K562 (cell line): ENCODE measurements around the gene SNX17. TPM values are rescaled to one million over a fixed set of nuclear protein-coding genes. Genes with fewer than 3 reads are reported as not detected.

Experiments
- ELF1 ChIP-seq: fragments of 200-800 bp; sonication (Bioruptor generic); IDR thresholded peaks from 2 replicates; pipeline ENCODE4 v1.6.1; 2016; ENCODE audit warnings: missing genetic modification characterization, missing compliant biosample characterization
- NBN ChIP-seq: fragments of 450-650 bp; IDR thresholded peaks from 2 replicates; pipeline ENCODE4 v1.6.1; 2016; ENCODE audit warnings: low read depth, mild to moderate bottlenecking
- NR2C2 ChIP-seq, 2 experiments: fragments of 200-800 bp in 1 of 2; sonication (Bioruptor generic) in 1 of 2; sonication (generic) in 1 of 2; formaldehyde crosslinking in 1 of 2; IDR thresholded peaks; 2 replicates each; pipeline versions ENCODE4 v1.6.1 to v1.8.0; 2016 to 2022; ENCODE audit warnings: mild to moderate bottlenecking in 1 of 2, missing compliant biosample characterization in 1 of 2, missing genetic modification characterization in 1 of 2, missing genetic modification reagents in 1 of 2
- TCF3 ChIP-seq: sonication (generic); formaldehyde crosslinking; IDR thresholded peaks from 2 replicates; pipeline ENCODE4 v1.4.0; 2020; ENCODE audit warnings: mild to moderate bottlenecking, missing genetic modification reagents
- USF1 ChIP-seq: sonication (generic); formaldehyde crosslinking; IDR thresholded peaks from 2 replicates; pipeline ENCODE4 v1.9.0; 2022; ENCODE audit warnings: mild to moderate bottlenecking, missing genetic modification reagents
- VEZF1 ChIP-seq: fragments of 200-800 bp; sonication (Bioruptor generic); IDR thresholded peaks from 2 replicates; pipeline ENCODE4 v1.6.1; 2017; ENCODE audit warnings: missing genetic modification characterization, missing compliant biosample characterization
- XRCC4 ChIP-seq: IDR thresholded peaks from one replicate; pipeline ENCODE4 v1.6.1; 2011; ENCODE audit not compliant: insufficient read depth, insufficient read length; ENCODE audit errors: extremely low read depth
- ZFX ChIP-seq: sonication (generic); formaldehyde crosslinking; IDR thresholded peaks from 2 replicates; pipeline ENCODE4 v1.8.0; 2022; ENCODE audit warnings: mild to moderate bottlenecking, missing genetic modification reagents, moderate library complexity
- ZNF436 ChIP-seq: fragments of 250-450, 450-650 bp; sonication (Bioruptor Pico); formaldehyde crosslinking; IDR thresholded peaks from 2 replicates; pipeline ENCODE4 v1.7.0; 2020; ENCODE audit warnings: mild to moderate bottlenecking
- polyA plus RNA-seq, 8 experiments: library from polyadenylated mRNA; depleted of rRNA in 4 of 8; stranded (reverse) in 5 of 8; unstranded in 3 of 8; fragments of >200 nt; fragmentation: Nextera tagmentation in 2 of 8; fragmentation: Illumina TruSeq in 1 of 8; extraction: Ambion mirVana in 2 of 8; extraction: Trizol in 1 of 8; gene quantifications; 2 replicates each; pipeline versions ENCODE4 v1.2.1 to v1.2.3, GENCODE V29; 2011 to 2014; ENCODE audit warnings: inconsistent platforms in 1 of 8, missing spikeins in 1 of 8
- total RNA-seq, 7 experiments: library from RNA; depleted of rRNA in 6 of 7; stranded (reverse); fragments of >200 nt in 6 of 7; fragmentation: Illumina TruSeq in 2 of 7; extraction: Trizol in 2 of 7; gene quantifications; 2 replicates each; pipeline versions ENCODE4 v1.2.1 to v1.2.3, GENCODE V29; 2011 to 2021; ENCODE audit warnings: low replicate concordance in 1 of 7
- TF ChIP-seq, protein P1 (sequence below): fragments of 450-650 bp; IDR thresholded peaks from 2 replicates; pipeline ENCODE4 v1.6.1; 2016; ENCODE audit warnings: mild to moderate bottlenecking, moderate library complexity
- TF ChIP-seq, protein P2 (sequence below): fragments of 250-450 bp; sonication (Bioruptor Pico); IDR thresholded peaks from 2 replicates; pipeline ENCODE4 v1.8.0; 2022; ENCODE audit warnings: moderate library complexity, mild to moderate bottlenecking, inconsistent platforms

The SNX17 gene
- total and polyA plus RNA-seq, 9 of the 15 experiments (the other 6 are each of a cell fraction or from before 2014, with no cell fraction given), result 3.0 to 75.7 (median 54.6) TPM

GRCh38 chr2:27356382-27357181 lies 13.8 kb upstream of the SNX17 start, which contains the start of gene GTF3C2 (continued):
- TF ChIP-seq, protein P1, sequence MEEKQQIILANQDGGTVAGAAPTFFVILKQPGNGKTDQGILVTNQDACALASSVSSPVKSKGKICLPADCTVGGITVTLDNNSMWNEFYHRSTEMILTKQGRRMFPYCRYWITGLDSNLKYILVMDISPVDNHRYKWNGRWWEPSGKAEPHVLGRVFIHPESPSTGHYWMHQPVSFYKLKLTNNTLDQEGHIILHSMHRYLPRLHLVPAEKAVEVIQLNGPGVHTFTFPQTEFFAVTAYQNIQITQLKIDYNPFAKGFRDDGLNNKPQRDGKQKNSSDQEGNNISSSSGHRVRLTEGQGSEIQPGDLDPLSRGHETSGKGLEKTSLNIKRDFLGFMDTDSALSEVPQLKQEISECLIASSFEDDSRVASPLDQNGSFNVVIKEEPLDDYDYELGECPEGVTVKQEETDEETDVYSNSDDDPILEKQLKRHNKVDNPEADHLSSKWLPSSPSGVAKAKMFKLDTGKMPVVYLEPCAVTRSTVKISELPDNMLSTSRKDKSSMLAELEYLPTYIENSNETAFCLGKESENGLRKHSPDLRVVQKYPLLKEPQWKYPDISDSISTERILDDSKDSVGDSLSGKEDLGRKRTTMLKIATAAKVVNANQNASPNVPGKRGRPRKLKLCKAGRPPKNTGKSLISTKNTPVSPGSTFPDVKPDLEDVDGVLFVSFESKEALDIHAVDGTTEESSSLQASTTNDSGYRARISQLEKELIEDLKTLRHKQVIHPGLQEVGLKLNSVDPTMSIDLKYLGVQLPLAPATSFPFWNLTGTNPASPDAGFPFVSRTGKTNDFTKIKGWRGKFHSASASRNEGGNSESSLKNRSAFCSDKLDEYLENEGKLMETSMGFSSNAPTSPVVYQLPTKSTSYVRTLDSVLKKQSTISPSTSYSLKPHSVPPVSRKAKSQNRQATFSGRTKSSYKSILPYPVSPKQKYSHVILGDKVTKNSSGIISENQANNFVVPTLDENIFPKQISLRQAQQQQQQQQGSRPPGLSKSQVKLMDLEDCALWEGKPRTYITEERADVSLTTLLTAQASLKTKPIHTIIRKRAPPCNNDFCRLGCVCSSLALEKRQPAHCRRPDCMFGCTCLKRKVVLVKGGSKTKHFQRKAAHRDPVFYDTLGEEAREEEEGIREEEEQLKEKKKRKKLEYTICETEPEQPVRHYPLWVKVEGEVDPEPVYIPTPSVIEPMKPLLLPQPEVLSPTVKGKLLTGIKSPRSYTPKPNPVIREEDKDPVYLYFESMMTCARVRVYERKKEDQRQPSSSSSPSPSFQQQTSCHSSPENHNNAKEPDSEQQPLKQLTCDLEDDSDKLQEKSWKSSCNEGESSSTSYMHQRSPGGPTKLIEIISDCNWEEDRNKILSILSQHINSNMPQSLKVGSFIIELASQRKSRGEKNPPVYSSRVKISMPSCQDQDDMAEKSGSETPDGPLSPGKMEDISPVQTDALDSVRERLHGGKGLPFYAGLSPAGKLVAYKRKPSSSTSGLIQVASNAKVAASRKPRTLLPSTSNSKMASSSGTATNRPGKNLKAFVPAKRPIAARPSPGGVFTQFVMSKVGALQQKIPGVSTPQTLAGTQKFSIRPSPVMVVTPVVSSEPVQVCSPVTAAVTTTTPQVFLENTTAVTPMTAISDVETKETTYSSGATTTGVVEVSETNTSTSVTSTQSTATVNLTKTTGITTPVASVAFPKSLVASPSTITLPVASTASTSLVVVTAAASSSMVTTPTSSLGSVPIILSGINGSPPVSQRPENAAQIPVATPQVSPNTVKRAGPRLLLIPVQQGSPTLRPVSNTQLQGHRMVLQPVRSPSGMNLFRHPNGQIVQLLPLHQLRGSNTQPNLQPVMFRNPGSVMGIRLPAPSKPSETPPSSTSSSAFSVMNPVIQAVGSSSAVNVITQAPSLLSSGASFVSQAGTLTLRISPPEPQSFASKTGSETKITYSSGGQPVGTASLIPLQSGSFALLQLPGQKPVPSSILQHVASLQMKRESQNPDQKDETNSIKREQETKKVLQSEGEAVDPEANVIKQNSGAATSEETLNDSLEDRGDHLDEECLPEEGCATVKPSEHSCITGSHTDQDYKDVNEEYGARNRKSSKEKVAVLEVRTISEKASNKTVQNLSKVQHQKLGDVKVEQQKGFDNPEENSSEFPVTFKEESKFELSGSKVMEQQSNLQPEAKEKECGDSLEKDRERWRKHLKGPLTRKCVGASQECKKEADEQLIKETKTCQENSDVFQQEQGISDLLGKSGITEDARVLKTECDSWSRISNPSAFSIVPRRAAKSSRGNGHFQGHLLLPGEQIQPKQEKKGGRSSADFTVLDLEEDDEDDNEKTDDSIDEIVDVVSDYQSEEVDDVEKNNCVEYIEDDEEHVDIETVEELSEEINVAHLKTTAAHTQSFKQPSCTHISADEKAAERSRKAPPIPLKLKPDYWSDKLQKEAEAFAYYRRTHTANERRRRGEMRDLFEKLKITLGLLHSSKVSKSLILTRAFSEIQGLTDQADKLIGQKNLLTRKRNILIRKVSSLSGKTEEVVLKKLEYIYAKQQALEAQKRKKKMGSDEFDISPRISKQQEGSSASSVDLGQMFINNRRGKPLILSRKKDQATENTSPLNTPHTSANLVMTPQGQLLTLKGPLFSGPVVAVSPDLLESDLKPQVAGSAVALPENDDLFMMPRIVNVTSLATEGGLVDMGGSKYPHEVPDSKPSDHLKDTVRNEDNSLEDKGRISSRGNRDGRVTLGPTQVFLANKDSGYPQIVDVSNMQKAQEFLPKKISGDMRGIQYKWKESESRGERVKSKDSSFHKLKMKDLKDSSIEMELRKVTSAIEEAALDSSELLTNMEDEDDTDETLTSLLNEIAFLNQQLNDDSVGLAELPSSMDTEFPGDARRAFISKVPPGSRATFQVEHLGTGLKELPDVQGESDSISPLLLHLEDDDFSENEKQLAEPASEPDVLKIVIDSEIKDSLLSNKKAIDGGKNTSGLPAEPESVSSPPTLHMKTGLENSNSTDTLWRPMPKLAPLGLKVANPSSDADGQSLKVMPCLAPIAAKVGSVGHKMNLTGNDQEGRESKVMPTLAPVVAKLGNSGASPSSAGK, result peak; percentile 94
- TF ChIP-seq ZNF436 (no peak), NBN (peak; percentile 56), XRCC4 (no peak), TCF3 (CRISPR knock-in tag) (0 out of 2 replicates have a peak, but pooled peaks have one; percentile 12), ELF1 (tag) (peak; percentile 91), ZFX (CRISPR knock-in tag) (peak; percentile 97), USF1 (CRISPR knock-in tag) (peak; percentile 68), VEZF1 (CRISPR knock-in tag) (peak; percentile 87), NR2C2 (CRISPR knock-in tag; IDR thresholded peaks at IDR 0.05) (no peak; the same call in 1 of the 2 replicates), NR2C2 (tag; IDR thresholded peaks at IDR 0.05) (peak; percentile 98)
- TF ChIP-seq, protein P2, sequence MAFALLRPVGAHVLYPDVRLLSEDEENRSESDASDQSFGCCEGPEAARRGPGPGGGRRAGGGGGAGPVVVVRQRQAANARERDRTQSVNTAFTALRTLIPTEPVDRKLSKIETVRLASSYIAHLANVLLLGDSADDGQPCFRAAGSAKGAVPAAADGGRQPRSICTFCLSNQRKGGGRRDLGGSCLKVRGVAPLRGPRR (CRISPR knock-in tag), result no peak
